Jurkat, Clone E6-1 (cell line): ENCODE data around the gene FXR1. TPM values are rescaled to one million over a fixed set of nuclear protein-coding genes. Genes with fewer than 3 reads are reported as not detected.
"Not testable (repeated sequence)": the region's sequence is repeated elsewhere in the genome, so short reads cannot be mapped to it uniquely, and the experiment has no call there.

Experiments used
- DNase-seq: peaks from one replicate; pipeline ENCODE4 v3.0.0-alpha.2; 2011; ENCODE audit warnings: low read depth, low spot score
- H3K4me3 ChIP-seq: 2 replicates; pipeline ENCODE4 v1.5.1; 2011; ENCODE audit warnings: mild to moderate bottlenecking, low read length, control low read depth, moderate library complexity
- polyA plus RNA-seq: library from polyadenylated mRNA; unstranded; fragments of >200 nt; gene quantifications from one replicate; pipeline ENCODE4 v1.2.1, GENCODE V29; 2012; ENCODE audit warnings: missing spikeins; ENCODE audit not compliant: insufficient read length, insufficient read depth

Gene FXR1
- polyA plus RNA-seq, result 168 TPM

GRCh38 chr3:180912304-180913296 is at the start of gene FXR1:
TSS of gene FXR1 (plus strand) at chr3:180912670. CDS start at chr3:180912686, 16 bp downstream.
- H3K4me3 ChIP-seq, result peak within 1 kb of the TSS; percentile 92
- DNase-seq, result peak; percentile 87

- no peak overlapping the region for H3K4me3 ChIP-seq
Observed at GRCh38 chr3:180870008-180870699, 42.3 kb upstream of the FXR1 start.

DNA sequence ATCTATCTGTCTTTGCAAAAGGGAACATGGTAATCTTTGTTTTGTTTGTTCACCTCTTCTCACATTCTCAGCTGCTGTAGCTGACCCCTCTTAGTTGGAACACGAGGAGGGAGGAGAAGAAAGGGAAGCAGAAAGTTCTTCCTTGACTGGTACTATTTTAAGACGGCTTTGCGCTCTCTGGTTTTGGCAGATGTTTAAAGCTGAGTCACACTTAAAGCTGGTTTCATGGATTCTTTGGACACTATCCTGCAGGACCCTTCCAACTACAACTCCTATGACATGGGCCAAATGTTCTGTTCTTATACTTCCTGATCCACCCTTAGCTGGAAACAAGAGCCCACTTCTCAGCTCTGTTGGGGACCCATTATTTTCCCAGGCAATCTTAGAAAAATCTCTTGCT is 40.6 kb upstream of the FXR1 start:
- DNase-seq, result no peak
- H3K4me3 ChIP-seq, result no peak overlapping the region

More at GRCh38 chr3:180870008-180870699, 42.3 kb upstream of the FXR1 start:
- DNase-seq, result no peak

DNA sequence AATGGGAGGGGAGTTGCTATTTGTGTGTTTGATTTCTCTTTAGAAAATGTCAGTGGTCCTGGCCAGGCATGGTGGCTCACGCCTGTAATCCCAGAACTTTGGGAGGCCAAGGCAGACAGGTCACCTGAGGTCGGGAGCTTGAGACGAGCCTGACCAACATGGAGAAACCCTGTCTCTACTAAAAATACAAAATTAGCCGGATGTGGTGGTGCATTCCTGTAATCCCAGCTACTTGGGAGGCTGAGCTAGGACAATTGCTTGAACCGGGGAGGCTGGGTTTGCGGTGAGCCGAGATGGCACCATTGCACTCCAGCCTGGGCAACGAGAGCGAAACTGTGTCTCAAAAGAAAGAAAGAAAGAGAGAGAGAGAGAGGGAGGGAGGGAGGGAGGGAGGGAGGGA is 40.0 kb upstream of the FXR1 start:
- not testable (repeated sequence) for H3K4me3 ChIP-seq, DNase-seq

DNA sequence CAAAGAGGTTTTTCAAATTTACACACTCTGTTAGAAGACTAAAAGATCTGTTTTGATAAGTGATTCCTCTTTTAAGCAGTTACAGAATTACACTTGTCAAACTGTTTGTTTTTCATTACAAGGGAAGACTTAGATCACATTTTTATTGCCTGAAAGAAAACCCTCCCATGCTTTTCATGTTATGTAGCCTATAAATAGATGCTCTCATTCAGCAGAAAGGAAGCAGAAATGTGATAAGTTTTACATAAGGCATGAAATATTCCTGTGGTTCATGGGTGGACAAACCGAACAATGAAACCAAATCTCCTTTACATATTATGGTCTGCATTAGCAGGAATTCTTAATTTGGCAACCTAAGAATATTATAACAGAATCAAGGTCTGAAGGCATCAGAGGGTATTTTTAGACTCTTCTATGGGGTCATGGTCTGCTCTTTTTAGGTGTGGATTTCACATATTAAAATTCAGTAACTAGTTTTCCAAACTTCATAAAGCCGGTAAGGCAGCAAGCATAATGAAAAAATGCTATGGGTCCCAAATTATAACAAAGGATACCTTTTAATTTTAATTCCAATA is 37.3 kb upstream of the FXR1 start:
- no peak overlapping the region for H3K4me3 ChIP-seq
- DNase-seq, result no peak

- DNase-seq, result no peak
- no peak overlapping the region for H3K4me3 ChIP-seq
Observed at GRCh38 chr3:180881065-180881801, 31.2 kb upstream of the FXR1 start.

DNA sequence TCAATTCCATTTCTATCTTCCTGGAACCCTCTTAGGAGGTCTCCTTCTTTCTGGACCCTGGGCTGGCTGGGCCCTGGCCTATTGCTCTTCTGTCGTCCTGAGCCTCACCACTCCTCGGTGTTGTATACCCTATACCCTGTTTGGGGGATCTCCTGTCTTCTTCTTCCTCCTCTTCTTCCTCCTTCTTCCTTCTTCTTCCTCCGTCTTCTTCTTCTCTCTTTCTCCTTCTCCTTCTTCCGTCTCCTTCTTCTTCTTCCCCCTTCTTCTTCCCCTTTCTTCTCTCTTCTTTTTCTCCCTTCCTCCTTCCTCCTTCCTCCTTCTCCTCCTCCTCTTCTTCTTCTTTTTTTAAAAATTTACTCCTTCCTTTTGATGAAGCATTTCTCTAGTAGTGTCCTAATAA is 30.4 kb upstream of the FXR1 start:
- H3K4me3 ChIP-seq, result no peak overlapping the region
- DNase-seq, result no peak

DNA sequence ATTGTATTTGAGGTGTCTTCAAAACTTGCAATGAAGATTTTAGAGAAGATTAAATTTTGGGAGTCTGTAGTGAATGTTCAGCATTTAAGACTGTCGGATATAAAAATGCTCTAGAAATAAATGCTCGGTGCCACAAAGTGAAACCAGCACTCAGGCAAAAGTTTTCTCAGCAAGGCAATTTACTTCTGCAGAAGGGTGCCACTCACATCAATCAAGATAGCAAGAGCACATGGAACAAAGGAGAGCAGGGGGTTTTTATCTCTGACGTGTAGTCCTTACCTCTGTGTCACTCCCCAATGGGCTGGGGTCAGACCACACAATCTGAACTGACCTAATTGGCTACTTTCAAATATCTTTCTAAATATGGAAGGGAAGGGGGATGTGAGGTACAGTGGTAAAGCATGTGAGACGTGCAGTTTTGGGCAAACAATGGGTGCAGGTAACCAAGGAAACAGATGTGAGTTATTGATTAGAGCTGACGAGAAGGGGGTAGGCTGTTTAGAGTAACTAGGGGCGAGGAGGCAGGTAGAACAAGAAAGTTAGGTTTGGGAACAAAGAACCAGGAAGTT is 23.4 kb upstream of the FXR1 start:
- DNase-seq, result no peak
- H3K4me3 ChIP-seq, result no peak overlapping the region

- no peak for DNase-seq
- H3K4me3 ChIP-seq, result no peak overlapping the region
Observed at GRCh38 chr3:180898572-180898971, 13.9 kb upstream of the FXR1 start.

GRCh38 chr3:180909369-180910127 is 2.9 kb upstream of the FXR1 start:
- no peak overlapping the region for H3K4me3 ChIP-seq
- no peak for DNase-seq

DNA sequence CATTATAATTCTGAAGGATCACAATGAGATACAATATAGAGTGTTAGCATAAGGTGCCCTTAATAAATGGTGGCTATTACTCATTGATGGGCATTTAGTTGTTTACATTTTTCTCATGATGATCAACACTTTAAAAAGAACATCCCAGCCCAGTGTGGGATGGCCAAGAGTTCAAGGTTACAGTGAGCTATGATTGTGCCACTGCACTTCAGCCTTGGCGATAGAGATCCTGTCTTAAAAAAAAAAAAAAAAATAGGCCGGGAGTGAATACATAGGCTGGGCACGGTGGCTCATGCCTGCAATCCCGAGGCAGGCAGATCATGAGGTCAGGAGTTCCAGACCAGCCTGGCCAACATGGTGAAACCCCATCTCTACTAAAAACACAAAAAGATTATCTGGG is 1.6 kb upstream of the FXR1 start:
- H3K4me3 ChIP-seq, result no peak overlapping the region
- DNase-seq, result no peak

- DNase-seq, result peak; percentile 12
Observed at GRCh38 chr3:180911876-180912303, 580 bp upstream of the FXR1 start.

DNA sequence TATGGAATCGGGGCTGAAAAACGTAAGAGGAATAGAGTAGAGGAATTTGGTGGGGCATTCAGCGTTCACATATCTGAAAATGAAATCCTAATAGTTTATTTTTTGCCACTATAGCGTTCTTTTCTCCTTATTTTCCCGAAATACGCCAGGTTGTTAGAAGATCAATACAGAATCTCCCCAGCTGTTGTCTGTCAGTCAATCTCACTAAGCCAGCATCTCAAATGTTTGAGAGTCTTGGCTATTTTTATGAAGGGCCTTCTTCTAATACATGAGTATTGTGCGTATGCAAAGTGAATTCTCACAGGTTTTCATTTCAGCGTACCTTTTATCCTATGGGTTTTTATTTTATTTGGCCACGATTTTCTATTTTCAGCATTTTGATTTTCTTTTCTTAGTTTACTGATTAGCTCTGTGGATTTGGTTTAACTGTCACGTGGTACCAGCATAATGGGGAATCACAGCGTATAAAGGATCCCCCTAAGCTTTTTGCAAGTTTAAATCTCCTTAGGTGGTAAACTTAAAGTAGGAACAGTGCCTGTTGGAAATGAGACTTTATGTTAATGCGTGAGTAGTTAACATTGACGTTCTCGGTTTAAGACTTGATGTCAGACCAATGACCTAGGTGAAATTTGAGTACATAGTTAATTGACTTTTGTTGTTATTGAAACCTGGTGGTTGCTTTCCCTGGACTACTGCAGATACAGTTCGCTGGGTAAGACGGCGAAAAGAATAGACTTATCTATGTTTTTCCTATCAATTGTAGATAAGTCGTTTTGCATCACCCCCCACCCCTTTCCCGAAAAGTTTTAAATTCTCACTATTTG is 1.3 kb downstream of the FXR1 start:
- H3K4me3 ChIP-seq, result peak overlapping the region; percentile 92
- no peak for DNase-seq

More at GRCh38 chr3:180911876-180912303, 580 bp upstream of the FXR1 start:
- H3K4me3 ChIP-seq, result peak overlapping the region; percentile 92

DNA sequence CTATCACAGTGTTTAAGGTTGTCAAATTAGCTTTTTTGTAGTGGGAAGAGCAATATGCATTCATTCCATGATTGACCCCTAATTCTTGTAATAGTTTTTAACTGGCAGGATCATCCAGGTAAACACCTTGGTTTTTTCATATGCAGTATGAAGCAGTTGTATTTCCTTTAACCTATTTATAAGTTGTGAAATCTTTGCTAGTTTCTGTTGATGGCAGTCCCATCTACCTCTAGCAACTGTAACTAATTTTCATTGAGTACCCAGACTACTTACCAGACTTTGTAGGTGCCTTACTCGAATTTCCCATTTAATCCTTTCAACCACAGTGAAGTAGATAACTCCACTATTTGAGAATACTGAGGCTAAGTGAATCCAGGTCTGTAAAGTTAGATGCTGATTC is 6.1 kb downstream of the FXR1 start:
- no peak overlapping the region for H3K4me3 ChIP-seq
- DNase-seq, result no peak

GRCh38 chr3:180922242-180922641 is 9.8 kb downstream of the FXR1 start:
- no peak overlapping the region for H3K4me3 ChIP-seq
- DNase-seq, result no peak

- no peak overlapping the region for H3K4me3 ChIP-seq
- no peak for DNase-seq
Observed at GRCh38 chr3:180923561-180923960, 11.1 kb downstream of the FXR1 start.

DNA sequence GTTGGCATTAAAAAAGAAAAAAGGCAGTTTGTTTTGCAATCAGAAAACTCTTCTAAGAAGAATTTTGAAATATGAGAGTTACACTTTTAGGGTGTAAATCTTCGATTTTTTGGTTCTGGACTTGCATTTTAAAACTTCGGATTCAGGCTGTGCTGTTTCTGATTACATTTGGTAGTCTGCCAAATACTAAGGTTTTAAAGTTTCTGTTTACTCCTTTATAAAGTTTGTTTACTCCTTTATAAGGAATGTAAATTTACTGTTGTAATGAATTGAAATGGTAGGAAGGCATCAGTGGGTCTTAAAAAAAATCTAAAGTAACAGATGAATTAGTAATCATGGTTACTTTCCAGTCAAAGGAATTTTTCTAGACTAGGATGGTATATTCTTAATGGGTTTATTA is 14.1 kb downstream of the FXR1 start:
- no peak overlapping the region for H3K4me3 ChIP-seq
- no peak for DNase-seq
